Activated CD8-positive, alpha-beta memory T cell treated with anti-CD3 and anti-CD28 coated beads, Interleukin-2, amount 50 U/mL, for 1 hour (primary cell): Measurements from ENCODE around the gene FGFRL1.

ENCODE experiments used
- DNase-seq: peaks from one replicate; pipeline ENCODE4 v3.0.0-alpha.2; 2020; ENCODE audit errors: extremely low read depth

Gene FGFRL1

GRCh38 chr4:1075225-1075624, 63.8 kb downstream of the FGFRL1 start:
- DNase-seq = no peak

DNA sequence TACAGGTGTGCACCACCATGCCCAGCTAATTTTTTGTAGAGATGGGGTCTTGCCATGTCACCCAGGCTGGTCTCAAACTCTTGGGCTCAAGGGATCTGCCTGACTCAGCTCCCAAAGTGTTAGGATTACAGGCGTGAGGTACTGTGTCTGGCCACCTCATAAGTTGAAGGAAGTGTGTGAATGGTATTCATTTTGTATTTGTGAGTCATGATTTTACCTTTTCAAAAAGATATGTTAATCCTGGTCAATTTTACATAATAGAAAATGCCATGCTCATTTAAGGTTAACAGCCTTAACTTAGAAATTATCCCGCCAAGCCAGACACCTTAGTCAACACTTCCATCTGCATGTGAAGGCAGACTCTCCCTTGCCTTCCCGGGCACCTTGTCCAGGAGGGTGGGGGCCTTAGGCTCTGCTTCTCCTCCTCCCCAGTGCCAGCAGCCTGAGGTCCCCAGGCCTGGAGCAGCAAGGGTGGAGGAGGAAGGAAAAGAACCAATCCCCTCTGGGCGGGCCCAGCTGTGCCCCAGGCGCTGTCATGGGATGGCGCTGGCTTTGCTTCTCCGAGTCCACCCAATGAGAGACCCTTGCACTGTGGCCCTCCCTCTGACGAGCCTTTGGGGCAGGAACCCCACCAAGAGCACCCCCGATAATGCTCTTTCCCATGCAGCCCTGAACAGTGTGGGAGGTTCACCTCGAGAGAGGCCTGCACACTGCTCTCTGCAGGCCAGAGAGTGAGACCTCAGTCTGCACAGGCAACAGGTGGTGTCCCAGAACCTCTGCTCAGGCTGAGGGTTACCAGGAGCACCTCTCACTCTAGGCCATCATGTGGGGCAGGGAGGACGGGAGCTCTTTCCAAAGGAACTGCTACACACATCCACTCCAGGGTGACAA, 64.6 kb downstream of the FGFRL1 start:
- no peak for DNase-seq
